CD4-positive, alpha-beta T cell treated with Interleukin-6 at 100 ng/mL for 8 hours (primary cell): Measurements from ENCODE around the gene POLR3GL.
"Not testable (repeated sequence)": the region's sequence is repeated elsewhere in the genome, so short reads cannot be mapped to it uniquely, and the experiment has no call there.

Source experiments
- DNase-seq: peaks from one replicate; pipeline ENCODE4 v3.0.0-alpha.2; 2020; ENCODE audit warnings: mixed read lengths, low spot score

Gene POLR3GL, protein sequence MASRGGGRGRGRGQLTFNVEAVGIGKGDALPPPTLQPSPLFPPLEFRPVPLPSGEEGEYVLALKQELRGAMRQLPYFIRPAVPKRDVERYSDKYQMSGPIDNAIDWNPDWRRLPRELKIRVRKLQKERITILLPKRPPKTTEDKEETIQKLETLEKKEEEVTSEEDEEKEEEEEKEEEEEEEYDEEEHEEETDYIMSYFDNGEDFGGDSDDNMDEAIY

GRCh38 chr1:145964328-145965118 lies at the start of gene POLR3GL, which contains the start of gene ANKRD34A:
Gene POLR3GL, plus strand, starts transcription at chr1:145964690. Its CDS starts 10,176 bp downstream, at chr1:145974866.
Gene ANKRD34A, minus strand, starts transcription at chr1:145964575. Its CDS starts 2,816 bp downstream, at chr1:145961759.
- DNase-seq, result peak; percentile 94

GRCh38 chr1:145916745-145917144 lies 47.7 kb upstream of the POLR3GL start:
- DNase-seq, result no peak

GRCh38 chr1:145917595-145917994 lies 46.9 kb upstream of the POLR3GL start:
- no peak for DNase-seq

DNA sequence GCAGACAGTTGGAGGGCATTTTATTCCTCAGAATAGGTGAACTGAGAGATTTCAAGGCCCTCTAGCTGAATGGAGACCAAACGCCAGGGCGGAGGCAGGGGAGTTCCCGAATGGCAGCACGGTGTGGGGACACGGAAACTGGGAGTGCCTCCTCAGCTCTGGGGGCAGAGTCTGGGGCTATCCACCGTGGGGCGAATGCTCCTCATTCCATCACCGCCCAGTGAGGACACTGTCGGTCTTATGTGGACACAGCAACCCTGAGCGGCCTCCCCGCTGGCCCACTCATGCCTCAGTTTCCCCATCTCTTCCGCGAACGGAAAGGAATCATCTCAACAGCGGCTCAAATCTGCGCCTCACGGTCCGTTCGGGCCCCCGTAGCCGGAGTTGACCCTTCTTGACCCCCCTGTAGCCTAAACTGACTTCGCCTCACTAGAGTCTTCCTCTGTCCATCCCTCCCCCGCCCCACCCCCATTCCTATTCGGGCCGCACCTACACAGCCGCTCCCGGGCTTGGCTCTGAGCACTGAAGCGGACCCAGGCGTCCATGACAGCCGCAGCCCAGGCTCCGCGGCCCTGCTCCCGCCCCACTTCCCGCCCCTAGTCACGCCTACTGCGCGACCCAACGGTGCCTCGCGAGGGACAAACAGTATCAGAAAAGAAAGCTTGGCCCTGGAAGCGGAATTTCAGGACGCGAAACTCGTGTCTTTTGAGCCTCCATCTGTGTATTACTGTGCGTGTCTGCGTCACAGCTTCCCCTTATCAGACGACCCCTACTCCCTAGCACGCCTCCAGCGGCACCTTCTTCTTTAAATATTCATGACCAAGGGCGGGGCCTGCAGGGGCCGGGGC lies 46.1 kb upstream of the POLR3GL start, which contains the start of gene PEX11B:
Gene PEX11B (minus strand): TSS at position 574 of the 848 bp plus-strand sequence. CDS start 29 bp downstream, at position 545.
- DNase-seq, result peak; percentile 92

GRCh38 chr1:145918992-145919939 lies 45.2 kb upstream of the POLR3GL start:
- no peak for DNase-seq

GRCh38 chr1:145920297-145920696 lies 44.2 kb upstream of the POLR3GL start:
- not testable (repeated sequence) for DNase-seq

- DNase-seq, result no peak
Measured at GRCh38 chr1:145922266-145922665, 42.2 kb upstream of the POLR3GL start.

DNA sequence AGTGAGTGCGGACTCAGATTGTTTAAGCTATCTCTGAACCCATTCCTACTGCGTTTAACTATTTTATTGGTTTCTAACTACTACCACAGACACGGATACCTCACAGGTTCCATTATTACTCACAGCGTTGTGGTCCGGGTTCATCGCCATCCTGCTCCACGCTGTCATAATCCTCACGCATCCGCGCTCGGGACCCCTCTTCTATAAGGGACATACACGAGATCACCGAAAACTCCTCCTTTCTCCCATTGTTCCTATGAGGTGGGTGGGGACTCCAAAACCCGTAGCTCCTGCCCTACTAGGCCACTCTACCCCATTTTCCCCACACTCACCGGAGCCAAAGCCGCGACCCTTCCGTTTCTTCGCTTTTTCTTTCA lies 37.8 kb upstream of the POLR3GL start:
- DNase-seq, result no peak

DNA sequence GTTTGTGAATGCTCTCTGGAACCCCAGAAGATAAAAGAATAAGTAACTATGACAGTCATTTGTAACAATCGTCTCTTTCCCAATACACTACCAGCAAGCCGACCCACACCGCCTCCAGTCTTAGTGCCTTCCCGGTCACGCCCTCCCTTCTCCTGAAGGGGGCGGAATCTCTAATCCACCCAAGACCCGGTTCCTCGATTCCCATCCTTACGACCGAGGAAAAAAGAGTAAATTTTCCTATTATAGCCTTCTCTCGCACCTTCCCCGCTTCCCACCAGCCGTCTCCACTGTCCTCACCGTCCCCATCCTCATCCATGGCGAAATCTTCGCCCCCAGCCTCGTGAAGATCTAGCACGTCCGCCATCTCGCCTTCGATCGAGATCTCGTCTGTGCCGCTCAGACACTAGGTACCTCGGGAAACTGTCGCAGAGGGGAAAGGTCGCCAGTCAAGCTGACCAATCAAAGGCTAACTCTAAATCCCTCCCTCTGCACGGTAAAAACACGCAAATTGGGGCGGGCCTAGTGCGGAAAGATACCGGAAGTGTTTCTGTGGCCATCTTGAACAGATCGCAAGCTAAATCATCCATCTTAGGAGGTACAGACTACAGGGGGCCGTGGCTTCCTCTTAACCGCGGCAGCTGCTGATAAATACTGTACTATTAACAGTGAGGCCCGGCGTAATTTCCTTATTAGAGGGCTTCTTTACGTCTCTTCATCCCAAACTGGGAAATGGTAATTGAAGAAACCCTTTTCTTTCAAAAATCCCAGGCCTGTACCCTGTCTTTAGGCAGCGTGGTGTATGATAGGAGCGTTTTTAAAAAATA lies 37.2 kb upstream of the POLR3GL start, which contains the start of gene RBM8A:
Gene RBM8A (minus strand): TSS at position 422 of the 824 bp plus-strand sequence. CDS start 58 bp downstream, at position 364.
- DNase-seq, result peak; percentile 97

- no peak for DNase-seq
Measured at GRCh38 chr1:145927916-145928643, 36.4 kb upstream of the POLR3GL start.

DNA sequence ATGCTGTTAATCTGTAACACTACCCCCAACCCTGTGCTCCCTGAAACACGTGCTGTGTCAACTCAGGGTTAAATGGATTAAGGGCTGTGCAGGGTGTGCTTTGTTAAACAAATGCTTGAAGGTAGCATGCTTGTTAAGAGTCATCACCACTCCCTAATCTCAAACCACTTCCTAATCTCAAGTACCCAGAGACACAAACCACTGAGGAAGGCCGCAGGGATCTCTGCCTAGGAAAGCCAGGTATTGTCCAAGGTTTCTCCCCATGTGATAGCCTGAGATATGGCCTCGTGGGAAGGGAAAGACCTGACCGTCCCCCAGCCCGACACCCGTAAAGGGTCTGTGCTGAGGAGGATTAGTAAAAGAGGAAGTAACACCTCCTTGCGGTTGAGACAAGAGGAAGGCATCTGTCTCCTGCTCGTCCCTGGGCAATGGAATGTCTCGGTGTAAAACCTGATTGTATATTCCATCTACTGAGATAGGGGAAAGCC lies 31.9 kb upstream of the POLR3GL start:
- DNase-seq, result peak; percentile 33

- DNase-seq, result no peak
Measured at GRCh38 chr1:145935708-145936107, 28.8 kb upstream of the POLR3GL start.

GRCh38 chr1:145936247-145936646 lies 28.2 kb upstream of the POLR3GL start:
- DNase-seq, result no peak

DNA sequence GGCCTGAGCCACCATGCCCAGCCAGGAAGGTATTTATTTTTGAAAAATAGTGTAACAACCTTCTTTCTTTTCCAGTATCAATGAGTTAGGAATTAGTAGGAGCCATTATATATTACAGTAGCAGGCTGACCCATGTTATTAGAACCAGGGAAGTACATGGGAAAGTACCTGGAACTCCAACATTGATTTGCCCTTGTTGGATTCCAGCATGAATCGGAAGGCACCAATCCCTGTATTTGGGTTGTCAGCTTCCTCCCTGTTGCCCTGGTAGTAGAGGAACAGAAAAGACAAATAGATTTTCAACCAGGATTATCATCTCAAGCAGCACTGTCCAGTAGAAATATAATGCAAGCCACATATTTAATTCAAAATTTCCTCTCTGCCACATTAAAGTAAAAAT lies 27.1 kb upstream of the POLR3GL start:
- DNase-seq, result no peak

GRCh38 chr1:145942405-145942804 lies 22.1 kb upstream of the POLR3GL start:
- DNase-seq, result no peak

GRCh38 chr1:145942871-145943270 lies 21.6 kb upstream of the POLR3GL start:
- no peak for DNase-seq

DNA sequence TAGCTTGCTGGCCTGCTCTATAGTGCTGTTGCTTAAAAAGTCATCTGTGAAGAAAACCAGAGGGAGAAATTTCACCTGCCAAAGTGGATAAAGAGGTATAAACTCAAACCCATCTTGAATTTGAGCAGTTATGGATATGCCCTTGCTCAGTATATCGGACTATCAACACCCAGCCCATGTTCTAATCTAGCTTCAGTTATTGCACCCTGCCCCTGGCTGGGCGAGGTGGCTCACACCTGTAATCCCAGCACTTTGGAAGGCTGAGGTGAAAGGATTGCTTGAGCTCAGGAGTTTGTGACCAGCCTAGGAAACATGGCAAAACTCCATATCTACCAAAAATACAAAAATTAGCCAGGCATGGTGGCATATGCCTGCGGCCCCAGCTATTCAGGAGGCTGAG lies 20.0 kb upstream of the POLR3GL start:
- DNase-seq, result no peak

DNA sequence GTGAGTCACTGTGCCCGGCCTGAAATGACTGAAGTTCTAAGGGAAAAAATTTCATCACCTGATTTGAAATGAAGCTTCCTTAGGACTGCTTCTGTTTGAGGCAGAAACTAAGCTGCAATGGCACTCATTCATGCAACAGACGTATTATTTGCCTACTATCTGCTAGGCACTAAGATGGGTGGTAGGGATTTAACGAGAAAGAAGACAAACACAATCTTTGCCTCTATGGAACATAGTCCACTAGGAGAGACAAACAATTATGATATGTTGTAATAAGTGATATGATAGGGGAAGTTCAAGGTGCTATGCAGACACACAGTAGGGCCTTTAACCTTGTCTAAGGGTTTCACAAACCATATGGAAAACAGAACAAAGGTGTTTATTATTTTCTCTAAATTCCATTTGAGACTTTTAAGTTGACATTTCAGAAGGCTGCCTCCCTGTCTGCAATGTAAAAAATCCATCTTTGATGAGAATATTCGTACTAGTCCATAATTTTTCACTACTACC lies 18.0 kb upstream of the POLR3GL start:
- DNase-seq, result no peak

DNA sequence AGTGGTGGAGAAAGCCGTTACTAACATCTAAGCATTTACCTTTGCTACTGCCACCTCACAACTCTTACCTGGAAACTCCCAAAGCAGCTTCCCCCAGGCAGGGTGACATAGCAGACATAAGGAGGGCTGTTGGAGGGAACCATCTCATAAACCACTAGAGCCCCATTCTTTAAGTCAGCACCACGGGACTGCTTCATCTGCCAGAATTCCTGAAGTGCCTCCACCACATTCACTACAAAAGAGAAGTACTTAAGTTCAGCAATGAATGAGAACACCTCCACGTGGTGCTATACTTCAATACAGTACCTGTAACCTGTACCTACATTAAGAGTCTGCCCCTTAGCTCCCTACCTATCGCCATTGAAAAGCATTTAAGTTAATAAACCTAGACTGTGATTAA lies 16.9 kb upstream of the POLR3GL start:
- no peak for DNase-seq
